Nephron progenitor cell (in vitro differentiated cells): ENCODE measurements around the gene MND1.

Experiments
- DNase-seq: peaks from one replicate; pipeline ENCODE4 v3.0.0; 2021
- H3K27ac Mint-ChIP-seq: 2 replicates; pipeline ENCODE4 v1.8.0; 2021; ENCODE audit warnings: mild to moderate bottlenecking, moderate library complexity, mixed read lengths
- H3K27me3 Mint-ChIP-seq: 2 replicates; pipeline ENCODE4 v1.8.0; 2021; ENCODE audit warnings: mild to moderate bottlenecking, low read depth, mixed read lengths; ENCODE audit not compliant: poor library complexity
- H3K36me3 Mint-ChIP-seq: 2 replicates; pipeline ENCODE4 v1.8.0; 2021; ENCODE audit warnings: low read depth, mixed read lengths
- H3K4me1 Mint-ChIP-seq: 2 replicates; pipeline ENCODE4 v1.8.0; 2021; ENCODE audit warnings: mixed read lengths
- H3K4me3 Mint-ChIP-seq: 2 replicates; pipeline ENCODE4 v1.8.0; 2021; ENCODE audit warnings: mild to moderate bottlenecking, moderate library complexity, mixed read lengths
- H3K9me3 Mint-ChIP-seq: 2 replicates; pipeline ENCODE4 v1.8.0; 2021; ENCODE audit warnings: mild to moderate bottlenecking, moderate library complexity, mixed read lengths
- CTCF ChIP-seq: fragments of 200-600 bp; sonication (generic); IDR thresholded peaks from 2 replicates; pipeline ENCODE4 v1.5.0; 2021; ENCODE audit warnings: antibody characterized with exemption

MND1 gene

GRCh38 chr4:153314915-153315314, 29.6 kb upstream of the MND1 start:
- no peak overlapping the region for H3K4me3 Mint-ChIP-seq
- H3K36me3 Mint-ChIP-seq: peaks cover 69% of the 10 kb centered on the region
- TF ChIP-seq CTCF: no peak
- no peaks in the 10 kb centered on the region for H3K4me1 Mint-ChIP-seq
- H3K27ac Mint-ChIP-seq: peak overlapping the region; percentile 60
- no peak for DNase-seq
- H3K27me3 Mint-ChIP-seq: no peaks in the 10 kb centered on the region
- H3K9me3 Mint-ChIP-seq: peaks cover 5% of the 10 kb centered on the region

- Mint-ChIP-seq H3K27ac (no peak overlapping the region), H3K4me1 (no peaks in the 10 kb centered on the region), H3K36me3 (peaks cover 55% of the 10 kb centered on the region), H3K9me3 (no peaks in the 10 kb centered on the region), H3K4me3 (no peak overlapping the region), H3K27me3 (peaks cover 4% of the 10 kb centered on the region)
- peak; percentile 62 for TF ChIP-seq CTCF
- peak; percentile 17 for DNase-seq
Measured at GRCh38 chr4:153318696-153319320, 25.7 kb upstream of the MND1 start.

- no peak for DNase-seq
- H3K9me3 Mint-ChIP-seq: no peaks in the 10 kb centered on the region
- no peak overlapping the region for H3K4me3 Mint-ChIP-seq
- no peak for TF ChIP-seq CTCF
- no peaks in the 10 kb centered on the region for H3K4me1 Mint-ChIP-seq
- H3K36me3 Mint-ChIP-seq: peaks cover 30% of the 10 kb centered on the region
- no peak overlapping the region for H3K27ac Mint-ChIP-seq
- H3K27me3 Mint-ChIP-seq: peaks cover 4% of the 10 kb centered on the region
Measured at GRCh38 chr4:153322791-153323190, 21.7 kb upstream of the MND1 start.

- TF ChIP-seq CTCF: no peak
- no peaks in the 10 kb centered on the region for H3K9me3 Mint-ChIP-seq
- H3K36me3 Mint-ChIP-seq: peaks cover 33% of the 10 kb centered on the region
Measured at GRCh38 chr4:153324046-153324445, 20.4 kb upstream of the MND1 start.

GRCh38 chr4:153325558-153325957, 18.9 kb upstream of the MND1 start:
- DNase-seq: no peak
- TF ChIP-seq CTCF: no peak
- no peak overlapping the region for H3K27ac Mint-ChIP-seq
- peaks cover 32% of the 10 kb centered on the region for H3K36me3 Mint-ChIP-seq
- H3K4me1 Mint-ChIP-seq: no peaks in the 10 kb centered on the region
- no peak overlapping the region for H3K4me3 Mint-ChIP-seq
- H3K9me3 Mint-ChIP-seq: no peaks in the 10 kb centered on the region
- H3K27me3 Mint-ChIP-seq: peaks cover 4% of the 10 kb centered on the region

More at GRCh38 chr4:153324046-153324445, 20.4 kb upstream of the MND1 start:
- Mint-ChIP-seq H3K4me3 (no peak overlapping the region), H3K27ac (no peak overlapping the region), H3K4me1 (no peaks in the 10 kb centered on the region), H3K27me3 (peaks cover 4% of the 10 kb centered on the region)
- no peak for DNase-seq

- no peak for DNase-seq
- H3K9me3 Mint-ChIP-seq: no peaks in the 10 kb centered on the region
- peaks cover 4% of the 10 kb centered on the region for H3K27me3 Mint-ChIP-seq
- no peak overlapping the region for H3K27ac Mint-ChIP-seq
- no peaks in the 10 kb centered on the region for H3K4me1 Mint-ChIP-seq
- H3K4me3 Mint-ChIP-seq: no peak overlapping the region
- TF ChIP-seq CTCF: no peak
- H3K36me3 Mint-ChIP-seq: peaks cover 29% of the 10 kb centered on the region
Measured at GRCh38 chr4:153326513-153326912, 18.0 kb upstream of the MND1 start.
